ENCODE measurements around the gene ATAD3B. TPM values are rescaled to one million over a fixed set of nuclear protein-coding genes. Genes with fewer than 3 reads are reported as not detected.
"Not testable (repeated sequence)": the region's sequence is repeated elsewhere in the genome, so short reads cannot be mapped to it uniquely, and the experiment has no call there.

Gene ATAD3B
- total RNA-seq, 2 donors from 2014 or later = 2.7 to 5.7 TPM

DNA sequence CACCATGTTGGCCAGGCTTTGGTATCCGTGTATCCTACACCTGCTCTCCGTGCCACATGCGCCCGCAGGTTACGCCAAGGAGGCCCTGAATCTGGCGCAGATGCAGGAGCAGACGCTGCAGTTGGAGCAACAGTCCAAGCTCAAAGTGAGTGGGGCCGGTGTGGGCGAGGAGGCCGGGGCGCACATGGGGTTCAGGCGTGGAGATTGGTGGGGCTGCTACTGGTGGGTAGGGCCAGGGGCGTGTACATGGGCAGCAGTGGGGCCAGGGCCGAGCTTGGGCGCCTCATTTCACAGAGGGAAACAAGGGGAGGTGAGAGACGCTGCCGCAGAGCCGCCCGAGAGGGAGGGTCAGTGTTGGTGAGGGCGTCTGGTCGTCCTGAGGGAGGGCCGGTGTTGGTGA, 5.6 kb downstream of the ATAD3B start:
- peaks cover 35% of the 10 kb centered on the region for H3K36me3 ChIP-seq
- no peaks in the 10 kb centered on the region for H3K27me3 ChIP-seq
- no peak for DNase-seq (ENCODE audit: low spot score)
- H3K4me1 ChIP-seq = peaks cover 0 to 16% of the 10 kb centered on the region in 2 donors
- H3K4me3 ChIP-seq = no peak overlapping the region
- no peak overlapping the region for H3K27ac ChIP-seq
- no peaks in the 10 kb centered on the region for H3K9me3 ChIP-seq
- TF ChIP-seq, protein P1, sequence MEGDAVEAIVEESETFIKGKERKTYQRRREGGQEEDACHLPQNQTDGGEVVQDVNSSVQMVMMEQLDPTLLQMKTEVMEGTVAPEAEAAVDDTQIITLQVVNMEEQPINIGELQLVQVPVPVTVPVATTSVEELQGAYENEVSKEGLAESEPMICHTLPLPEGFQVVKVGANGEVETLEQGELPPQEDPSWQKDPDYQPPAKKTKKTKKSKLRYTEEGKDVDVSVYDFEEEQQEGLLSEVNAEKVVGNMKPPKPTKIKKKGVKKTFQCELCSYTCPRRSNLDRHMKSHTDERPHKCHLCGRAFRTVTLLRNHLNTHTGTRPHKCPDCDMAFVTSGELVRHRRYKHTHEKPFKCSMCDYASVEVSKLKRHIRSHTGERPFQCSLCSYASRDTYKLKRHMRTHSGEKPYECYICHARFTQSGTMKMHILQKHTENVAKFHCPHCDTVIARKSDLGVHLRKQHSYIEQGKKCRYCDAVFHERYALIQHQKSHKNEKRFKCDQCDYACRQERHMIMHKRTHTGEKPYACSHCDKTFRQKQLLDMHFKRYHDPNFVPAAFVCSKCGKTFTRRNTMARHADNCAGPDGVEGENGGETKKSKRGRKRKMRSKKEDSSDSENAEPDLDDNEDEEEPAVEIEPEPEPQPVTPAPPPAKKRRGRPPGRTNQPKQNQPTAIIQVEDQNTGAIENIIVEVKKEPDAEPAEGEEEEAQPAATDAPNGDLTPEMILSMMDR (IDR thresholded peaks at IDR 0.05) = no peak

DNA sequence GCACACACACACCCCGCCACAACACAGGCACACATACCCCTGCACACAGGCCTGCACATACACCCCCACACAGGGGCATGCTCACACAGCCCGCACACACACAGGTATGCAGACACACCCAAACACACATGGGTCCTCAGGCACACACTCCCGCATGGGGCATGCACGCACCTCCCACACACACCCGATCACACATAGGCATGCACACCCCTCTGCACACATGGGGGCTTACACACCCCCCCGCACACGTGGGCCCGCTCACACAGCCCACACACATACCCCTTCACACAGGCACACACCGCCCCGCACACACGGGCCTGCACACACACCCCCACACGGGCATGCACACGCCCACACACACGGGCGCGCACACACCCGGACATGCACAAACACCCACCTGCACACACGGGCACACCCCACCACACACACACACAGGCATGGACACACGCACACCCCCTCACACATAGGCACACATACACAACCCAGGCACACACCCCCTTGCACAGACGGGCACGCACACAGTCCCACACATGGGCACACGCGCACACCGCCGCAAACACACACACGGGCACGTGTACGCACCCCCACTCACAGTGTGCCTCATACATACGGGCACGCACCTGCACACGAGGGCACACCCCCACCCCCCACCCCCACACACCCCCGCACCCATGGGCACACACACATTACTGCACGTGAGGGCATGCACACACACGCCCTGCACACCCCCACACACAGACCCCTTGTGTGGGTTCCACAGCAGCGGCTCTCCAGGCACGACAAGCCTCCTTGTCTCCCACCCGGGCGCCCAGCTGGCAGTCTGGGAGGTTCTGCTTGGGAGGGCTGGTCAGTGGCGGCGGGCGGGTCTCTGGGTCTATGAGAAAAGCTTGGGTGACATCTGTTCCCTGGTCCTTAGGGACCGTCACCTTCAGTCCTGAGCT, 8.3 kb downstream of the ATAD3B start:
- H3K4me3 ChIP-seq = no peak overlapping the region
- H3K27ac ChIP-seq = no peak overlapping the region
- H3K9me3 ChIP-seq = no peaks in the 10 kb centered on the region
- DNase-seq (ENCODE audit: low spot score) = no peak
- no peaks in the 10 kb centered on the region for H3K27me3 ChIP-seq
- H3K4me1 ChIP-seq = no peaks in the 10 kb centered on the region
- TF ChIP-seq, protein P1 (IDR thresholded peaks at IDR 0.05) = no peak
- H3K36me3 ChIP-seq = peaks cover 57% of the 10 kb centered on the region

DNA sequence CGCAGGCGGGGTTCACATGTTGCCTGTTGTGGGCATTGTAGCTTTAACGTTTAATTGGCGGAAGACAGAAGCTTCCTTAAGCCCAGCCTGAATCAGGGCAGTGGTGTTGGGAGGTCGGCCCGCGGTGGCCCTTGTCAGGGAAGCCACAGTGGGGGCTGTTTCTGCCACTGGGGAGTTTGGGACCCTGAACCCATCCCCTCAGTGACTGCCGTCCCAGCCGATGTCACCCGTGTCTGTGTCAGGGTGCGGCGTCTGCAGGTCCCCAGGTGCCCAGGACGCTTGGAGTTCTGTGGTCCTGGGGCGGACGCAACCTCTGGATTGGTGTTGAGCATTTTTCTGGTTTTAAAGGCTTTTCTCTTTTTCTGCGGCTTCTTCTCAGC, 8.9 kb downstream of the ATAD3B start:
- not testable (repeated sequence) for H3K27ac ChIP-seq; DNase-seq (ENCODE audit: low spot score); H3K9me3 ChIP-seq; H3K4me3 ChIP-seq; H3K4me1 ChIP-seq; H3K27me3 ChIP-seq
- peaks cover 59% of the 10 kb centered on the region for H3K36me3 ChIP-seq

DNA sequence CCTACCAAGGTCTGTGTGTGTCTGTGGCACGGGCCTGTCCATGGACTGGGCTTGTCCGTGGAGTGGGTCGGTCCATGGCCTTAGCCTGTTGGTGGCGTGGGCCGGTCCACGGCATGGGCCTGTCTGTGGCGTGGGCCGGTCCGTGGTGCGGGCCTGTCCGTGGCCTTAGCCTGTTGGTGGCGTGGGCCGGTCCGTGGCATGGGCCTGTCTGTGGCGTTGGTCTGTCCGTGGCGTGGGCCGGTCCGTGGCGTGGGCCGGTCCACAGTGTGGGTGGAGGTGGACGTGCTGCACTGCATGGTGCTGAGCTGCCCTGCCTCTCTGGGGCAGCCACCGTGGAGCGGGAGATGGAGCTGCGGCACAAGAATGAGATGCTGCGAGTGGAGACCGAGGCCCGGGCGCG, 10.2 kb downstream of the ATAD3B start:
- not testable (repeated sequence) for H3K4me1 ChIP-seq; H3K4me3 ChIP-seq; H3K9me3 ChIP-seq; DNase-seq (ENCODE audit: low spot score); H3K27ac ChIP-seq; H3K27me3 ChIP-seq
- H3K36me3 ChIP-seq = peaks cover 66% of the 10 kb centered on the region

DNA sequence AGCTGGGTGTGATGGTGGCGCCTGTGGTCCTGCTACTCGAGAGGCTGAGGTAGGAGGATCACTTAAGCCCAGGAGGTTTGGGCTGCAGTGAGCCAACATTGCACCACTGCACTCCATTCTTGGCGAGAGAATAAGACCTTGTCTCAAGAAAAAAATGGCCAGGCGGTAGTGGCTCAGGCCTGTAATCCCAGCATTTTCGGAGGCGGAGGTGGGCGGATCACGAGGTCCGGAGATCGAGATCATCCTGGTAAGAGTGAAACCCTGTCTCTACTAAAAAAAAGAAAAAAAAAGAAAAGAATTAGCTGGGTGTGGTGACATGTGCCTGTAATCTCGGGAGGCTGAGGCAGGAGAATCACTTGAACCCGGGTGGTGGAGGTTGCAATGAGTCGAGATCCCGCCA, 11.3 kb downstream of the ATAD3B start:
- no peaks in the 10 kb centered on the region for H3K9me3 ChIP-seq
- H3K4me3 ChIP-seq = no peak overlapping the region
- no peak overlapping the region for H3K27ac ChIP-seq
- peaks cover 68% of the 10 kb centered on the region for H3K36me3 ChIP-seq
- TF ChIP-seq, protein P1 (IDR thresholded peaks at IDR 0.05) = no peak
- H3K27me3 ChIP-seq = no peaks in the 10 kb centered on the region
- no peak for DNase-seq (ENCODE audit: low spot score)
- H3K4me1 ChIP-seq = no peaks in the 10 kb centered on the region

DNA sequence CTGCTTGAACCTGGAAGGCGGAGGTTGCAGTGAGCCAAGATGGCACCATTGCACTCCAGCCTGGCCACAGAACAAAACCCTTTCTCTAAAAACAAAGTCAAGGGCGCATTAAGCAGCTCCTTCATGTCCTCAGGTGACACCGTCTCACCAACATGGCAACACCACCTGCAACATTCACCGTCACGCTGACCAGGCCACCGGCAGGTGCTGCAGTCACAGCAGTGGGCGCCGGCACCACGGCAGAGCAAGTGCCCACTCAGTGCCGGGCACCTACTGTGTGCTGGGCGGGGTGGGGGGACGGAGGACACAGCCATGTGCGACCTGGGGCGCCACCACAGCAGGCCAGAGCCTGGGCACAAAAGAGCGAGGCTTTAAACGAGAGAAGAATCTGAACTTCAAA, 12.1 kb downstream of the ATAD3B start:
- peaks cover 69% of the 10 kb centered on the region for H3K36me3 ChIP-seq
- no peak for DNase-seq (ENCODE audit: low spot score)

DNA sequence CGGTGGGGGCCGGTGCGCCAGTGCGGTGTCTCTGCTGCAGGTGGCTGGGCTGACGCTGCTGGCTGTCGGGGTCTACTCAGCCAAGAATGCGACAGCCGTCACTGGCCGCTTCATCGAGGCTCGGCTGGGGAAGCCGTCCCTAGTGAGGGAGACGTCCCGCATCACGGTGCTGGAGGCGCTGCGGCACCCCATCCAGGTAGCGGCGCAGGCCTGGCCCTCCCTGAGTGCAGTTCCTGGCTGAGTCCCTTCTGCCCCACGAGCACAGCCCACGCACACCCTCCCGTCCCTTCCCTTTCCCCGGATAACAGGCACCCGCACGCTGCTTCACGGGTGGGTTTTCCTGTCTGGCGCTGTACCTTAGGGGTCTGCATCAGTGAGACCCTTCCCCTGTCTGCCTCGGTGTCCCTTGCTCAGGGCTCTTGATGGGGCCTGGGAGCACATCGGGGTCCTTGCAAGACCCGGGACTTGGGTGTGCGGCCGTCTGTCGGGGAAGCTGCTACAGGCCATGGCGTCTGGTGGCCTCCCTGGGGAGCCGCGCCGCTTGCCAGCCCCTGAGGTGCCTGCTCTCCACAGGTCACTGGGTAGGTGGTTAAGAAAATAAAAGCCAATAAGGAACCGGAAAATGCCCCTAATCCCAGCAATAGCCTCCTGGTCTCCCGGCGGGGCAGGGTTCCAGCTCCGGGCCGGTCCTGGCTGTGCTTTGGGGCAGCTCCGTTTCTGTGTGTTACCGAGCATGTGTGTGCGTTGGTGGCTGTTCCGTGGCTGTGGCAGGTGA, 13.6 kb downstream of the ATAD3B start:
- DNase-seq (ENCODE audit: low spot score); H3K27ac ChIP-seq; H3K27me3 ChIP-seq; H3K4me3 ChIP-seq; H3K9me3 ChIP-seq; H3K4me1 ChIP-seq: not testable (repeated sequence)
- H3K36me3 ChIP-seq = peaks cover 71% of the 10 kb centered on the region

More for the DNA sequence above, 12.1 kb downstream of the ATAD3B start:
- H3K27ac ChIP-seq = no peak overlapping the region
- no peaks in the 10 kb centered on the region for H3K27me3 ChIP-seq
- H3K9me3 ChIP-seq = no peaks in the 10 kb centered on the region
- H3K4me3 ChIP-seq = no peak overlapping the region
- TF ChIP-seq, protein P1 (IDR thresholded peaks at IDR 0.05) = no peak
- H3K4me1 ChIP-seq = no peaks in the 10 kb centered on the region

DNA sequence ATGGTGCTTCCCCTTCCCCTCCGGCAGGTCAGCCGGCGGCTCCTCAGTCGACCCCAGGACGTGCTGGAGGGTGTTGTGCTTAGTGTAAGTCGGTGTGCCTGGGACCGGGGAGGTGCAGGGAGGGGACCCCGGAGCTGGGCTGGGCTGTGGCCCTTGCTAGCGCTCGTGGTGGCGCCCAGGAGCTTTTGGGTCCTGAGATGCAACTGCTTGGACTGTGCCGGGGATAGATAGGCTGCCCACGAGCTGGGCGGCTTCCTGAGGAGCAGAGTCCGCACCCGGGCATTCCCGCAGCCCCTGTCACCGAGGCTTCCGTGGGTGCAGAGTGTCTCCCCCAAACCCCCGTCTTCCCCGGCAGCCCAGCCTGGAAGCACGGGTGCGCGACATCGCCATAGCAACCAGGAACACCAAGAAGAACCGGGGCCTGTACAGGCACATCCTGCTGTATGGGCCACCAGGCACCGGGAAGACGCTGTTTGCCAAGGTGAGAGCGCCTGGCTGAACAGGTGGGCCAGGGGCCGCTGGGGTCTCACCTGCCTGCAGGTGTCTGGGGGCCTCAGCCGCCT, 14.3 kb downstream of the ATAD3B start:
- DNase-seq (ENCODE audit: low spot score); H3K4me1 ChIP-seq; H3K9me3 ChIP-seq; H3K4me3 ChIP-seq; H3K27me3 ChIP-seq; H3K27ac ChIP-seq: not testable (repeated sequence)
- H3K36me3 ChIP-seq = peaks cover 71% of the 10 kb centered on the region

Data from right atrium auricular region (tissue), 2 donors.